Uterus (tissue), 4 donors: ENCODE results near the gene NOTUM. TPM values are rescaled to one million over a fixed set of nuclear protein-coding genes. Genes with fewer than 3 reads are reported as not detected.

Source experiments
- DNase-seq, 2 donors: peaks; one replicate each; pipeline ENCODE4 v3.0.0-alpha.2; 2019 to 2020
- H3K27ac ChIP-seq, 2 donors: fragments of 200-600 bp; sonication (generic); 1 replicate in 1 of 2; 2 replicates in 1 of 2; pipeline ENCODE4 v1.5.1; 2016 to 2018
- H3K27me3 ChIP-seq, 2 donors: fragments of 200-600 bp; sonication (generic); one replicate each; pipeline ENCODE4 v1.5.1; 2018 to 2019; ENCODE audit warnings: control low read depth in 1 of 2
- H3K36me3 ChIP-seq, 2 donors: fragments of 200-600 bp; sonication (generic); one replicate each; pipeline ENCODE4 v1.5.1; 2019; ENCODE audit warnings: control low read depth in 1 of 2
- H3K4me1 ChIP-seq, 2 donors: fragments of 200-600 bp; sonication (generic); one replicate each; pipeline ENCODE4 v1.5.1; 2018 to 2019; ENCODE audit warnings: control low read depth in 1 of 2
- H3K4me3 ChIP-seq, 2 donors: fragments of 200-600 bp; sonication (generic); 1 replicate in 1 of 2; 2 replicates in 1 of 2; pipeline ENCODE4 v1.5.1; 2018 to 2019; ENCODE audit warnings: mild to moderate bottlenecking in 1 of 2
- H3K9me3 ChIP-seq, 2 donors: fragments of 200-600 bp; sonication (generic); one replicate each; pipeline ENCODE4 v1.5.1; 2019; ENCODE audit warnings: control low read depth in 1 of 2
- CTCF ChIP-seq, 4 experiments: fragments of 200-600 bp in 2 of 4; fragments of 450-650 bp in 2 of 4; sonication (generic) in 2 of 4; IDR thresholded peaks; one replicate each; pipeline ENCODE4 v1.5.1; 2016 to 2019; ENCODE audit warnings: antibody characterized with exemption in 4 of 4, mild to moderate bottlenecking in 2 of 4, moderate library complexity in 1 of 4
- POLR2A ChIP-seq, 2 donors: fragments of 450-650 bp; IDR thresholded peaks; one replicate each; pipeline ENCODE4 v1.6.1; 2016; ENCODE audit warnings: antibody characterized with exemption in 2 of 2, mild to moderate bottlenecking in 1 of 2, moderate library complexity in 1 of 2
- intact Hi-C: fragments of 100-400 bp; cut with DNase I; formaldehyde crosslinking; loops from one replicate; pipeline ENCODE4 v1.15.1; 2023; ENCODE audit warnings: low total_unique reads
- total RNA-seq, 4 donors: library from RNA; depleted of rRNA in 3 of 4; stranded (reverse); fragments of >200 nt in 3 of 4; gene quantifications; one replicate each; pipeline versions ENCODE4 v1.1.0 to v1.2.4, GENCODE V29; 2014 to 2023
- donor health status: DM: yes; HTN: yes; CAD: no.

The NOTUM gene
- total RNA-seq, 4 donors from 2014 or later: 5.0 TPM; not detected in 3

GRCh38 chr17:81939218-81939617, 21.8 kb downstream of the NOTUM start:
- no peaks in the 10 kb centered on the region for H3K9me3 ChIP-seq
- peaks cover 0 to 7% of the 10 kb centered on the region in 2 donors for H3K4me1 ChIP-seq
- no peak overlapping the region for H3K4me3 ChIP-seq
- no peak overlapping the region for H3K27ac ChIP-seq
- intact Hi-C loops: no loop called here
- no peaks in the 10 kb centered on the region for H3K36me3 ChIP-seq
- H3K27me3 ChIP-seq: no peaks in the 10 kb centered on the region
- DNase-seq: no peak
- no peak for TF ChIP-seq CTCF (IDR thresholded peaks at IDR 0.05)
- no peak for TF ChIP-seq POLR2A (IDR thresholded peaks at IDR 0.05)

- TF ChIP-seq POLR2A (IDR thresholded peaks at IDR 0.05) (no peak), CTCF (IDR thresholded peaks at IDR 0.05) (no peak)
- H3K4me3 ChIP-seq: no peak overlapping the region
- H3K36me3 ChIP-seq: no peaks in the 10 kb centered on the region
- no peaks in the 10 kb centered on the region for H3K27me3 ChIP-seq
- H3K27ac ChIP-seq: no peak overlapping the region
- no peaks in the 10 kb centered on the region for H3K9me3 ChIP-seq
- no peak for DNase-seq
- H3K4me1 ChIP-seq: peaks cover 0 to 7% of the 10 kb centered on the region in 2 donors
- intact Hi-C loops: no loop called here
Observed at GRCh38 chr17:81935709-81936084, 25.3 kb downstream of the NOTUM start.

GRCh38 chr17:81934850-81935708, 25.9 kb downstream of the NOTUM start:
- no peak for DNase-seq
- peaks cover 0 to 3% of the 10 kb centered on the region in 2 donors for H3K4me1 ChIP-seq
- TF ChIP-seq POLR2A (IDR thresholded peaks at IDR 0.05): no peak
- no peak for TF ChIP-seq CTCF (IDR thresholded peaks at IDR 0.05)
- no peaks in the 10 kb centered on the region for H3K36me3 ChIP-seq
- H3K27ac ChIP-seq: no peak overlapping the region
- intact Hi-C loops: no loop called here
- no peak overlapping the region for H3K4me3 ChIP-seq
- H3K9me3 ChIP-seq: no peaks in the 10 kb centered on the region
- H3K27me3 ChIP-seq: no peaks in the 10 kb centered on the region

GRCh38 chr17:81934098-81934757, 26.8 kb downstream of the NOTUM start:
- intact Hi-C loops: no loop called here
- no peaks in the 10 kb centered on the region for H3K36me3 ChIP-seq
- H3K9me3 ChIP-seq: no peaks in the 10 kb centered on the region
- no peaks in the 10 kb centered on the region for H3K4me1 ChIP-seq
- H3K27ac ChIP-seq: no peak overlapping the region
- TF ChIP-seq CTCF (IDR thresholded peaks at IDR 0.05): no peak
- DNase-seq: no peak
- H3K27me3 ChIP-seq: no peaks in the 10 kb centered on the region
- no peak overlapping the region for H3K4me3 ChIP-seq

- no peaks in the 10 kb centered on the region for H3K9me3 ChIP-seq
- intact Hi-C loops: no loop called here
- no peak for TF ChIP-seq POLR2A (IDR thresholded peaks at IDR 0.05)
- TF ChIP-seq CTCF (IDR thresholded peaks at IDR 0.05): no peak
- H3K4me1 ChIP-seq: no peaks in the 10 kb centered on the region
- DNase-seq: no peak
- H3K4me3 ChIP-seq: no peak overlapping the region
- H3K27ac ChIP-seq: no peak overlapping the region
- no peaks in the 10 kb centered on the region for H3K36me3 ChIP-seq
- H3K27me3 ChIP-seq: no peaks in the 10 kb centered on the region
Observed at GRCh38 chr17:81933178-81933699, 27.7 kb downstream of the NOTUM start.
